PC-3 (cell line): Measurements from ENCODE around the gene CDH22.

ENCODE experiments used
- CTCF ChIP-seq: fragments of 300-600 bp; sonication (generic); conservative IDR thresholded peaks from 2 replicates; pipeline ENCODE4 v1.5.1; 2017; ENCODE audit warnings: antibody characterized with exemption, low read depth, mild to moderate bottlenecking, low read length
- EZH2 ChIP-seq: fragments of 300-600 bp; sonication (generic); IDR thresholded peaks from one replicate; pipeline ENCODE4 v1.6.1; 2017; ENCODE audit warnings: antibody characterized with exemption, mild to moderate bottlenecking, low read length; ENCODE audit not compliant: unreplicated experiment
- EZH2phosphoT487 ChIP-seq: fragments of 300-600 bp; sonication (generic); IDR thresholded peaks from 2 replicates; pipeline ENCODE4 v1.6.1; 2018; ENCODE audit warnings: mild to moderate bottlenecking, antibody characterized with exemption, low read length, borderline replicate concordance

- TF ChIP-seq CTCF (no peak), EZH2phosphoT487 (no peak), EZH2 (no peak)
Measured at GRCh38 chr20:46302106-46302505, 6.2 kb downstream of the CDH22 start.
